A673 (cell line): ENCODE measurements around the gene FTO. TPM values are rescaled to one million over a fixed set of nuclear protein-coding genes. Genes with fewer than 3 reads are reported as not detected.

Experiments used
- BruUV-seq: library from RNA; stranded (reverse); fragments of 400-500 nt; replicated peaks from 2 replicates; lab custom pipeline; 2021; lab: Mats Ljungman, UMichigan
- CTCF ChIA-PET: fragments of 300-600 bp; sonication (Branson Sonifier 250); formaldehyde crosslinking; loops from one replicate; lab custom pipeline; 2022; ENCODE audit warnings: antibody characterized with exemption; lab: Charles Lee
- POLR2A ChIA-PET: fragments of 300-600 bp; sonication (Branson Sonifier 250); formaldehyde crosslinking; loops from one replicate; lab custom pipeline; 2022; ENCODE audit warnings: antibody characterized with exemption; ENCODE audit not compliant: low non-redundant PET; lab: Charles Lee
- DNase-seq: peaks from one replicate; pipeline ENCODE4 v3.0.0-alpha.2; 2015; ENCODE audit warnings: low spot score
- H3K27ac ChIP-seq: fragments of 200-600 bp; sonication (generic); 2 replicates; pipeline ENCODE4 v1.5.1; 2016; ENCODE audit warnings: mixed run types, low read depth, mild to moderate bottlenecking, mixed read lengths, antibody characterized with exemption, low read length; ENCODE audit not compliant: poor library complexity, severe bottlenecking
- H3K27me3 ChIP-seq: fragments of 200-600 bp; sonication (generic); replicated peaks from 2 replicates; pipeline ENCODE4 v1.6.1; 2017; ENCODE audit warnings: mixed run types, low read depth, mild to moderate bottlenecking, mixed read lengths, antibody characterized with exemption, low read length; ENCODE audit not compliant: insufficient read depth, poor library complexity
- H3K36me3 ChIP-seq: fragments of 200-600 bp; sonication (generic); 2 replicates; pipeline ENCODE4 v1.6.1; 2016; ENCODE audit warnings: mixed run types, mild to moderate bottlenecking, mixed read lengths, antibody characterized with exemption, low read length; ENCODE audit not compliant: insufficient read depth, poor library complexity, severe bottlenecking
- H3K4me1 ChIP-seq: fragments of 200-600 bp; sonication (generic); 2 replicates; pipeline ENCODE4 v1.6.1; 2017; ENCODE audit warnings: mixed run types, mild to moderate bottlenecking, mixed read lengths, antibody characterized with exemption, low read length; ENCODE audit not compliant: insufficient read depth, poor library complexity, severe bottlenecking
- H3K4me3 ChIP-seq: fragments of 200-600 bp; sonication (generic); 2 replicates; pipeline ENCODE4 v1.5.1; 2016; ENCODE audit warnings: low read depth, mixed run types, mild to moderate bottlenecking, mixed read lengths, low read length; ENCODE audit not compliant: poor library complexity, severe bottlenecking
- H3K9me3 ChIP-seq: fragments of 200-600 bp; sonication (generic); 2 replicates; pipeline ENCODE4 v1.6.1; 2016; ENCODE audit warnings: mixed run types, low read depth, mild to moderate bottlenecking, mixed read lengths, antibody characterized with exemption, low read length; ENCODE audit not compliant: poor library complexity, severe bottlenecking
- EZH2 ChIP-seq: fragments of 200-600 bp; sonication (generic); IDR thresholded peaks from 2 replicates; pipeline ENCODE4 v1.6.1; 2017; ENCODE audit warnings: borderline replicate concordance, low read depth, mild to moderate bottlenecking, mixed read lengths, antibody characterized with exemption, low read length; ENCODE audit not compliant: poor library complexity, severe bottlenecking
- intact Hi-C: fragments of 100-400 bp; cut with micrococcal nuclease; formaldehyde crosslinking; loops from one replicate; pipeline ENCODE4 v1.10.0; 2022; ENCODE audit not compliant: unreplicated experiment
- total RNA-seq: library from RNA; stranded (reverse); gene quantifications from 2 replicates; pipeline ENCODE4 v1.2.3, GENCODE V29; 2021
- TF ChIP-seq, protein P1 (sequence below): fragments of 300-800, 200-600 bp; sonication (generic); conservative IDR thresholded peaks from 2 replicates; pipeline ENCODE4 v1.5.1; 2017; ENCODE audit warnings: low read depth, mild to moderate bottlenecking, antibody characterized with exemption, low read length, moderate library complexity, mixed read lengths

Gene FTO
- total RNA-seq, 1 experiment from 2014 or later, result 73.4 TPM

DNA sequence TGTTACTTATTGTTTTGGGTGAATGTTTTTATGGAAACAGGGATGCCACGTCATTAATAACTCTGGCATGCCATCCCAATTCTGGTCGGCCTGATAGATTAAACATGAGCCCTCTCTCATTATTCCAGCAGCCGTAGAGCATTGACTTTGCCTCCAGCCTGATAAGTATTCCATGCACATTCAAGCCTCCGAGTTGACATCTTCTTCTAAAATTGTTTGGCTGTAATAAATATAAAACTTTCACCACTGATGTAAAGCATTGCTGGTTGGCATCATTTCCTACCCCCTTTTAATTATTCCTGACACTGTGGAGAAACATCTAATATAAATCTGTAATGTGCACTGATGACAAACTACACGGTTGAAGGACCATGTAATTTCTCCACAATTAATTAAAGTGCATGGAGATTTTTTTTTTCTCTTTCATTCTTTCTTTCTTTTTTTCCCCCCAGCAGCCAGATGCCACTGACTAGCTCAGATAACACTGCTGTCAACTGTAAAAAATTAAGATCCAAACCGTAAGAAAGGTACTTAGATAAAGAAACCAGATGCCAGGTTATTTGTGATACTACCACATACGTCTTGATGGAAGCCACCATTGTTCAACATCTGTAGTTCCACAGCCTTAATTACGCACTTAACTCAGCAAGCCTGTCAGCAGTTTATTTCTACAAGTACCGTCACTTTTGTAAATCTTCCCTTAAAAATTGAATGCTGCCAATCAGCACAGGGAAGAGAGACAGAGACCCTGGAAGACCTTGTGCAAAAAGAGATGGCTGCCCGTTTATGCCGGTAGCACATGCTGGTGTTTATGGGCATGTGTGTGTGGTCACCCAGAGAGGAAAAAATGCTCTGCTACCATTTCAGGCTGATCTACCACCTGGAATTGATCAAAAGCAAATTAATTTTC, 344.9 kb downstream of the FTO start:
- POLR2A ChIA-PET, result no interaction called here
- Histone ChIP-seq H3K9me3 (no peaks in the 10 kb centered on the region), H3K4me3 (no peak overlapping the region), H3K27ac (peak overlapping the region; percentile 68), H3K27me3 (no peaks in the 10 kb centered on the region), H3K36me3 (no peaks in the 10 kb centered on the region), H3K4me1 (peaks cover 37% of the 10 kb centered on the region)
- peak; percentile 36 for DNase-seq
- TF ChIP-seq, protein P1, sequence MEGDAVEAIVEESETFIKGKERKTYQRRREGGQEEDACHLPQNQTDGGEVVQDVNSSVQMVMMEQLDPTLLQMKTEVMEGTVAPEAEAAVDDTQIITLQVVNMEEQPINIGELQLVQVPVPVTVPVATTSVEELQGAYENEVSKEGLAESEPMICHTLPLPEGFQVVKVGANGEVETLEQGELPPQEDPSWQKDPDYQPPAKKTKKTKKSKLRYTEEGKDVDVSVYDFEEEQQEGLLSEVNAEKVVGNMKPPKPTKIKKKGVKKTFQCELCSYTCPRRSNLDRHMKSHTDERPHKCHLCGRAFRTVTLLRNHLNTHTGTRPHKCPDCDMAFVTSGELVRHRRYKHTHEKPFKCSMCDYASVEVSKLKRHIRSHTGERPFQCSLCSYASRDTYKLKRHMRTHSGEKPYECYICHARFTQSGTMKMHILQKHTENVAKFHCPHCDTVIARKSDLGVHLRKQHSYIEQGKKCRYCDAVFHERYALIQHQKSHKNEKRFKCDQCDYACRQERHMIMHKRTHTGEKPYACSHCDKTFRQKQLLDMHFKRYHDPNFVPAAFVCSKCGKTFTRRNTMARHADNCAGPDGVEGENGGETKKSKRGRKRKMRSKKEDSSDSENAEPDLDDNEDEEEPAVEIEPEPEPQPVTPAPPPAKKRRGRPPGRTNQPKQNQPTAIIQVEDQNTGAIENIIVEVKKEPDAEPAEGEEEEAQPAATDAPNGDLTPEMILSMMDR, result no peak
- TF ChIP-seq EZH2, result no peak
- CTCF ChIA-PET, result no interaction called here
- no TSS peak for BruUV-seq
- intact Hi-C loops, result no loop called here

DNA sequence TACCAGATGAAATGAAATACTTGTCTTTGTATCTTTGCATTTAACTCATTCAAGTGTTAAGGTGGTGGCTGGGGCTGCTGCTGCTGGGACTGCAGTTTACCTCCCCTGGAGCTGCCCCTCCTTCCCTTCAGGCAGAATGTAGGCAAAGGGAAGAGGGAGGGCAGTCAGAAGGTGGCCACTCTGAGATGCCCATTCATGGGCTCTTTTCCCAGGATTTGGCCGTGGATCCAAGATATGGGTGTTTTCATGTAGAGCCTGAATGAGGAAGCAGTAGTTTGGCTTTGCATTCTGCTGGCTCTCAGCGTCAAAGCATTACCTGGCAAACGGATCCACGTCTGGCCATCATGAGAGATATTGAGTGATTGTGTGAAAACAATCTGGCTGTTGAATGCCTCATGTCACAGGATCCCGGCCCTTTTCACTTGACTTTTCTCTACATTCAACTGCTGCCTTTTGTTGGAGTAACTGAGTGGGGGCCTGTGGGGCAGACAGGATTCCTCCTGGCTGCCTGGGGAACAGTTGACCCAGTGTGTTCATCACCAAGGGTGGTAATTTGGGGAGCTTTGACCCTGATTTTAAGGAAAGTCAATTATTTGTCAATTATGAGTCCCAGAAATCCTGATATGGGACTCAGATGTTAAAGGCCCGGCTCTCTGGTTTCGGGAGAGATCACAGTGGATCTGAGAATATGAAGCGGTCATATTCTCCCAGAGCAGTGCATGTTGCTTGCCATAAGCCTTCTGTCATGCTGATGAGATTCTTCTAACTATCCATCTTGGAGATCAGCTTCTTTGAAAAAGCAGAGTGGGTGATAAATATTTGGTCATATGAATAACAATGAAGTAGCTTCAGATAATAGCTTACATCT, 345.9 kb downstream of the FTO start:
- H3K27me3 ChIP-seq, result no peaks in the 10 kb centered on the region
- no TSS peak for BruUV-seq
- H3K36me3 ChIP-seq, result no peaks in the 10 kb centered on the region
- no peak overlapping the region for H3K4me3 ChIP-seq
- DNase-seq, result peak; percentile 12
- POLR2A ChIA-PET, result no interaction called here
- intact Hi-C loops, result no loop called here
- H3K9me3 ChIP-seq, result no peaks in the 10 kb centered on the region
- CTCF ChIA-PET, result no interaction called here
- TF ChIP-seq EZH2, result no peak
- TF ChIP-seq, protein P1, result no peak
- peak overlapping the region; percentile 68 for H3K27ac ChIP-seq
- H3K4me1 ChIP-seq, result peaks cover 37% of the 10 kb centered on the region

DNA sequence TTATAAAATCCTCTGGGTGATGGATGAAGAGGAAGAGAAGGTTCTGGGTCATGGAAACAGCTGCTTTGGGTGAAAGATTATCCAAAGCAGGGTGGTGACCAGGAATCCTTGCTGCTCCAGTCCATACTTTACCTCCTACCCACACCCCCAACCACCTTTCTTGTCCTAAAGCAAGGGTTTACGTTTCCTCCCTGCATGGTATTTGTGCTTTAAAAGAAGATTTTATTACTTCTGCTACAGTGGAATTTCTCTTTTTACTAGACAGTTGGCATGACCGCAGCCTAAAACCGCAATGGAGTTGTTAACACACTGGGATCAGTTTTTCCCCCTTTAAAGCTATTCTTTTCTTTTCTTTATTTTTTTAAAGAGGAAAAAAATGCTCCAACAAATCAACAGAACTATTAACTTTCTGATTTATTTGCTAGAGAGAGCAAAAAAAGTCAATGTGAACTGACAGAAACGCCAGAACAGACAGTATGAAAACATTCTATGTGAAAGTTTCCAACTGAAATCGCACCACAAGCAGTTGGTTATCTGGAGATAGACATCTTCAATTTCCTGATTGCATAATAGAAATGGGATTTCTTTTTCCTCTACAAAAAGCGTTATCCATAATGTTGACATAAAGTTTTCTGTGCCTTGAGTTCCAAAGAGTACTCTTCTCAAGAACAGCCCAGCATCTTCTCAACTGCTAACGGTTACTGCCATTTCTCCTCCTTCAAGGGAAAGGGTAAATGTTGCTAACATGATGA, 346.7 kb downstream of the FTO start:
- CTCF ChIA-PET, result no interaction called here
- no peak for TF ChIP-seq EZH2
- intact Hi-C loops, result no loop called here
- peak overlapping the region; percentile 1 for H3K4me3 ChIP-seq
- BruUV-seq, result no TSS peak
- no peaks in the 10 kb centered on the region for H3K36me3 ChIP-seq
- peak; percentile 88 for DNase-seq
- H3K9me3 ChIP-seq, result no peaks in the 10 kb centered on the region
- POLR2A ChIA-PET, result no interaction called here
- H3K27me3 ChIP-seq, result no peaks in the 10 kb centered on the region
- H3K4me1 ChIP-seq, result peaks cover 43% of the 10 kb centered on the region
- H3K27ac ChIP-seq, result peak overlapping the region; percentile 68
